GM12891 (cell line): ENCODE results near the gene LDHB.
A peak's percentile ranks its signal among the peaks of the same experiment; 100 is the strongest.
"Not testable (repeated sequence)": the region's sequence is repeated elsewhere in the genome, so short reads cannot be mapped to it uniquely, and the experiment has no call there.

ENCODE experiments used
- DNase-seq: peaks from one replicate; pipeline ENCODE4 v3.0.0; 2011; ENCODE audit warnings: low spot score; ENCODE audit not compliant: insufficient read length
- FAIRE-seq: peaks from 2 replicates; lab custom pipeline; 2011; peaks lifted over from hg19 to GRCh38; lab: Jason Lieb, UNC
- PAX5 ChIP-seq: IDR thresholded peaks from 2 replicates; pipeline ENCODE4 v1.6.1; 2011; ENCODE audit warnings: low read length, moderate library complexity, mild to moderate bottlenecking; ENCODE audit not compliant: insufficient read depth, severe bottlenecking
- POLR2A ChIP-seq: IDR thresholded peaks from 2 replicates; pipeline ENCODE4 v1.6.1; 2011; ENCODE audit warnings: low read depth, low read length, control low read depth
- POLR2AphosphoS5 ChIP-seq: IDR thresholded peaks from 2 replicates; pipeline ENCODE4 v1.6.1; 2011; ENCODE audit warnings: low read depth, low read length, control low read depth
- POU2F2 ChIP-seq: IDR thresholded peaks from 2 replicates; pipeline ENCODE4 v1.6.1; 2011; ENCODE audit warnings: low read depth, mild to moderate bottlenecking, control low read depth, low read length, moderate library complexity
- SPI1 ChIP-seq: IDR thresholded peaks from 2 replicates; pipeline ENCODE4 v1.6.1; 2011; ENCODE audit warnings: low read depth, low read length, control low read depth
- TAF1 ChIP-seq: IDR thresholded peaks from 2 replicates; pipeline ENCODE4 v1.6.1; 2011; ENCODE audit warnings: low read depth, low read length, control low read depth

Gene LDHB

GRCh38 chr12:21665816-21666215, 8.2 kb upstream of the LDHB start:
- FAIRE-seq = no peak
- no peak for TF ChIP-seq POLR2A
- TF ChIP-seq POU2F2 = no peak
- no peak for TF ChIP-seq POLR2AphosphoS5
- TF ChIP-seq PAX5 = no peak
- no peak for TF ChIP-seq TAF1
- no peak for TF ChIP-seq SPI1
- DNase-seq = no peak

GRCh38 chr12:21662122-21662792, 4.6 kb upstream of the LDHB start:
- DNase-seq (no peak), FAIRE-seq (no peak)
- TF ChIP-seq POLR2AphosphoS5 (no peak), TAF1 (no peak), SPI1 (no peak), POLR2A (no peak), PAX5 (no peak), POU2F2 (no peak)

DNA sequence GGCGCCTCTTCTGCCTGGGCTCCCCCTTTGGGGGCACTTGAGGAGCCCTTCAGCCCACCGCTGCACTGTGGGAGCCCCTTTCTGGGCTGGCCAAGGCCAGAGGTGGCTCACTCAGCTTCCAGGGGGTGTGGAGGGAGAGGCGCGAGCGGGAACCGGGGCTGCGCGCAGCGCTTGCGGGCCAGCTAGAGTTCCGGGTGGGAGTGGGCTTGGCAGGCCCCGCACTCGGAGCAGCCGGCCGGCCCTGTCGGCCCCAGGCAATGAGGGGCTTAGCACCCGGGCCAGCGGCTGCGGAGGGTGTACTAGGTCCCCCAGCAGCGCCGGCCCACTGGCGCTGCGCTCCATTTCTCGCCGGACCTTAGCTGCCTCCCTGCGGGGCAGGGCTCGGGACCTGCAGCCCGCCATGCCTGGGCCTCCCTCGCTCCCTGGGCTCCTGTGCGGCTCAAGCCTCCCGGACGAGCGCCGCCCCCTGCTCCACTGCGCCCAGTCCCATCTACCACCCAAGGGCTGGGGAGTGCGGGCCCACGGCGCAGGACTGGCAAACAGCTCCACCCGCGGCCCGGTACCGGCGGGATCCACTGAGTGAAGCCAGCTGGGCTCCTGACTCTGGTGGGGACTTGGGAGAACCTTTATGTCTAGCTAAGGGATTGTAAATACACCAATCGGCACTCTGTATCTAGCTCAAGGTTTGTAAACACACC, 3.9 kb upstream of the LDHB start:
- FAIRE-seq = not testable (repeated sequence)

DNA sequence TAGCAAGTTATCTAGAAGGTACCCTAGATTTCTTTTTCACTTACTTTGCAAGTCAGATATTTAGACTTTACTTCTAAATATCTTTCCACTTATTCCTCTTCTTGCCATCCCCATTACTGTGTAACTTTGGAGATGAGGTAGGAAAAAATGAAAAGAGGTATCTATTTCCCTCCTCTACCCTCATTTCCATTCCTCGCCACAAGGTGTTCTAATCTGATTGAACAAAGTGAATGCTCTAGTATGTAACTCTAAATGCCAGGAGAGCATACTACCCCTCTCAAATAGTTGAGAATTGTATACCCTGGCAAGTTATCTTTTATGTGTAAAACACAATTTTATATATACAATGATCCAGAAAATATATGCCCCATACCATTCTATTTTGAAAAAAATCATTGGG, 1.7 kb upstream of the LDHB start:
- TF ChIP-seq POU2F2 (no peak), TAF1 (no peak), SPI1 (no peak), PAX5 (no peak), POLR2AphosphoS5 (no peak), POLR2A (no peak)
- DNase-seq = no peak
- no peak for FAIRE-seq

More for the DNA sequence above, 3.9 kb upstream of the LDHB start:
- not testable (repeated sequence) for DNase-seq

DNA sequence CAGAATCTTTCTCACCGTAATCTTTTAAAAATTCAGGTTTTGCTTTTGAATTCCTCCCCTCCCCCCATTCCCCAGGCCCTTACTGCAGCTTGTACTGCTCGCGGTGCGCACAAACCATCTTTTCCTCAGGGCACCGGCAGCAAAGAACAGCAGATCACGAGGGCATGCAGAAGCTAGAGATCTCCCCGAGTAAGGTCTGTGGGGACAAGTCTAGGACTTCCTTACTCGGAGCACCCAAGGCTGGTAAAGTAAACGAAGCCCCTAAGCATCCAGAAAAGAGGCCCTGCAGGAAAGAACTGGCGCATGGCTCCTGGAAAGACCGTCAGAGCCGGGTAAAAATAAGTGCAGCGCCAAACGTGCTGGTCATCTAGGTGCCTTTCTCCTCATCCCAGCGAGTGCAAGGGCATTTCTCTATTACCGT, 727 bp downstream of the LDHB start:
- DNase-seq = no peak
- TF ChIP-seq SPI1 (no peak), POU2F2 (no peak), PAX5 (no peak), POLR2AphosphoS5 (no peak), TAF1 (no peak), POLR2A (no peak)
- FAIRE-seq = peak; percentile 51

- TF ChIP-seq POU2F2 (no peak), SPI1 (no peak)
- FAIRE-seq = no peak
Measured at GRCh38 chr12:21655591-21655990, 2.1 kb downstream of the LDHB start.

GRCh38 chr12:21651821-21652220, 5.8 kb downstream of the LDHB start:
- no peak for TF ChIP-seq POLR2AphosphoS5
- DNase-seq (no peak), FAIRE-seq (no peak)

More at GRCh38 chr12:21655591-21655990, 2.1 kb downstream of the LDHB start:
- DNase-seq = no peak

DNA sequence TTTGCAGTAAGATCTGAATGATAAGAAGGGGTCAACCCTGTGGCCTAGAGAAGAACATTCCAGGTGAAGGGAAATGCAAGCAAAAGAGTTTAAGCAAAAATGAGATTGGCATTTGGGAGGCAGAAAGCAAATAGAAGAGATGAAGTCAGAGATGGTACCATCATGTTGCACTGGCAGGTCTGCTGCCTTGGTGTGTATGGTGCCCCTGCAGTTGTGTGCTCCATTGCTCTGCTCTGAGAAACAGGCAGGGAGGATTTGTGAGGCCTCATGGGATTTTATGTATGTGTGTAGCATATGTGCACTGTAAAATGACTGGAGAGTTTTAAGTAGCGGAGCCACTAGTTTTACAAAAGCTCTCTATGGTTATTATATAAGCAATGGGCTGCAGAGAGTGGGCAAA, 6.6 kb downstream of the LDHB start:
- TF ChIP-seq SPI1 = no peak
- TF ChIP-seq POLR2AphosphoS5 = 0 out of 2 replicates have a peak, but pooled peaks have one; percentile 43
- DNase-seq = no peak
- peak; percentile 57 for FAIRE-seq

DNA sequence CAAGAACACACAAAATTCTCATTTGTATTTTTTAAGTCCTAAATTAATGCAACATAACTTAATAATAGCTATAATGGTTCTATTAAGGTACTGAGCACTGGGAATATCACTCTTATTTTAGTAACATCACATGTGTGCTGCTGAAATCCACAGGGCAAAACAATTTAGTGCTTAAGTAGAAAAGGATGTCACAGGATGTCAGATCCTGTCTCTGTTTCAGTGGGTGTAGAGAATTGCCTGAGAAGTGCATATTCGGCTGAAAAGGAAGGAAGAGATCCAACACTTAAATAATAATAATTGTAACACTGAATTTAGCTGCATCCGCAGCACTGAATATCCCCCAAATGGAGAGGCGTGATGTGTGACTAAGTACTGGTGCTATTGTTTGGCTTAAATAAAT, 8.6 kb downstream of the LDHB start:
- DNase-seq = no peak
- TF ChIP-seq POU2F2 (no peak), TAF1 (no peak), POLR2AphosphoS5 (no peak), PAX5 (no peak)
- FAIRE-seq = no peak

- TF ChIP-seq SPI1 = no peak
- no peak for TF ChIP-seq TAF1
- TF ChIP-seq POLR2AphosphoS5 = no peak
- TF ChIP-seq PAX5 = no peak
- peak; percentile 40 for TF ChIP-seq POLR2A
- TF ChIP-seq POU2F2 = no peak
- DNase-seq = no peak
- FAIRE-seq = no peak
Measured at GRCh38 chr12:21648378-21648777, 9.3 kb downstream of the LDHB start.

DNA sequence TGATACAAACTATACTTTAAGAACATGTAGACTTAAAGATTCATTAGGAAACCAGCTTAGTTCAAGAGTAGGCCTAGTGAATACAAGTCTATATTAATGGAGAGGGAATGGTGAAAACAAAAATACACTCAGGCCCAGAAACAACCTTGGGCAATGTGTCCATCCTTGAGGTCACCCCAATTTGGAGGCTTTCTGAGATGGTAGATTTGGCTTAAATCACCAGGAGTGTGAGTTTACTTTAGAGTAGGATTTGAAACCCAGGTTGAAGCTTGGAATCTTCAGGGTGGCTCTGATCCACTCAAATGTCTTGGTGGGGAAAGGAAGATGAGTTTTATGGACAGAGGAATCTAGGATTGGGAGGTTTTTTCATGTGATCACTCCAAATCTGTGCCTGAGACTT, 10.5 kb downstream of the LDHB start:
- DNase-seq = no peak
- no peak for FAIRE-seq
- peak; percentile 23; the same call in 1 of the 2 replicates for TF ChIP-seq POLR2A
- TF ChIP-seq POU2F2 = no peak
